ENCODE measurements around the gene CIITA. TPM values are rescaled to one million over a fixed set of nuclear protein-coding genes. Genes with fewer than 3 reads are reported as not detected.

Gene CIITA
- total and polyA plus RNA-seq, 10 of the 15 experiments (the other 5 are each of a cell fraction or from before 2014, with no cell fraction given) = 11.5 to 145 (median 49.7) TPM

DNA sequence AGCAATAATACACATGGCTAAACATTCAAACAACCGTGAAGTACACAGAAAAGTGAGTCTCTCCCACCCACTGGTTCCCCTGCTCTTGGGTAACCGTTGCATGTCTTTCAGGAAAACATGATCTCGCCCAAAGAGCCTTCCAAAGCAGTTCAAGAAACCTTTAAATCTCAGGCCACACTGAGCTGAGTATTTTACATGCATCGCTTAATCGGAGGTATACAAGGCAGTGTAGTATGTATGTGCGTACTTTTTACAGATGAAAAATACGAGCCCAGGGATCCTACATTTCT, 66.0 kb downstream of the CIITA start:
- Histone ChIP-seq H3K36me3 (ENCODE audit: control insufficient read depth in 2 of 2, insufficient read depth in 2 of 2, low read length in 1 of 2) (no peaks in the 10 kb centered on the region; a peak in 1 of 4 replicates), H3K79me2 (ENCODE audit: control insufficient read depth, insufficient read depth, low read length) (peaks cover 72% of the 10 kb centered on the region), H3K4me1 (ENCODE audit: control insufficient read depth, insufficient read depth, low read length) (peaks cover 27% of the 10 kb centered on the region), H3K9ac (ENCODE audit: control insufficient read depth, insufficient read depth, low read length) (no peak overlapping the region), H3K27ac (ENCODE audit: control insufficient read depth, insufficient read depth) (no peak overlapping the region), H3K9me3 (replicated peaks; ENCODE audit: control insufficient read depth, insufficient read depth, low read length) (no peaks in the 10 kb centered on the region), H3K27me3 (replicated peaks in 1 of 2; ENCODE audit: control insufficient read depth in 2 of 2, insufficient read depth in 2 of 2, low read length in 1 of 2) (no peaks in the 10 kb centered on the region), H4K20me1 (ENCODE audit: control insufficient read depth, insufficient read depth) (no peaks in the 10 kb centered on the region; the same call in none of the 2 replicates), H3K4me3 (peak overlapping the region; percentile 65; the same call in 1 of the 2 replicates), H2AFZ (ENCODE audit: control insufficient read depth, low read depth, low read length) (no peak overlapping the region), H3K4me2 (ENCODE audit: control insufficient read depth, insufficient read depth) (peak overlapping the region; percentile 88)
- in situ Hi-C loops (cut with MboI) = no loop called here
- RAD21 ChIA-PET (ENCODE audit: unreplicated experiment) = no interaction called here
- DNase-seq (ENCODE audit: low read depth, low spot score) = no peak
- CTCF ChIA-PET = no interaction called here
- 55% methylated on average over 7 of the region's 7 CpGs for WGBS (ENCODE audit: insufficient coverage, insufficient replicate concordance, low lambda C conversion rate, missing lambda C conversion rate)
- TF ChIP-seq MYC (IDR thresholded peaks at IDR 0.05; ENCODE audit: insufficient read depth, insufficient read length, insufficient replicate concordance, low read length, severe bottlenecking) (no peak), SMAD5 (IDR thresholded peaks at IDR 0.05; ENCODE audit: low read depth) (no peak), NR2C1 (IDR thresholded peaks at IDR 0.05) (no peak), KAT2A (conservative IDR thresholded peaks at IDR 0.05; ENCODE audit: control insufficient read depth, low read depth, low read length) (no peak), SIX5 (IDR thresholded peaks at IDR 0.05; ENCODE audit: low read depth, low read length, severe bottlenecking) (no peak), TBL1XR1 (IDR thresholded peaks at IDR 0.05; ENCODE audit: low read depth, low read length) (no peak), NRF1 (conservative IDR thresholded peaks at IDR 0.05; ENCODE audit: low read depth, low read length) (no peak)
- TF ChIP-seq, protein P1, sequence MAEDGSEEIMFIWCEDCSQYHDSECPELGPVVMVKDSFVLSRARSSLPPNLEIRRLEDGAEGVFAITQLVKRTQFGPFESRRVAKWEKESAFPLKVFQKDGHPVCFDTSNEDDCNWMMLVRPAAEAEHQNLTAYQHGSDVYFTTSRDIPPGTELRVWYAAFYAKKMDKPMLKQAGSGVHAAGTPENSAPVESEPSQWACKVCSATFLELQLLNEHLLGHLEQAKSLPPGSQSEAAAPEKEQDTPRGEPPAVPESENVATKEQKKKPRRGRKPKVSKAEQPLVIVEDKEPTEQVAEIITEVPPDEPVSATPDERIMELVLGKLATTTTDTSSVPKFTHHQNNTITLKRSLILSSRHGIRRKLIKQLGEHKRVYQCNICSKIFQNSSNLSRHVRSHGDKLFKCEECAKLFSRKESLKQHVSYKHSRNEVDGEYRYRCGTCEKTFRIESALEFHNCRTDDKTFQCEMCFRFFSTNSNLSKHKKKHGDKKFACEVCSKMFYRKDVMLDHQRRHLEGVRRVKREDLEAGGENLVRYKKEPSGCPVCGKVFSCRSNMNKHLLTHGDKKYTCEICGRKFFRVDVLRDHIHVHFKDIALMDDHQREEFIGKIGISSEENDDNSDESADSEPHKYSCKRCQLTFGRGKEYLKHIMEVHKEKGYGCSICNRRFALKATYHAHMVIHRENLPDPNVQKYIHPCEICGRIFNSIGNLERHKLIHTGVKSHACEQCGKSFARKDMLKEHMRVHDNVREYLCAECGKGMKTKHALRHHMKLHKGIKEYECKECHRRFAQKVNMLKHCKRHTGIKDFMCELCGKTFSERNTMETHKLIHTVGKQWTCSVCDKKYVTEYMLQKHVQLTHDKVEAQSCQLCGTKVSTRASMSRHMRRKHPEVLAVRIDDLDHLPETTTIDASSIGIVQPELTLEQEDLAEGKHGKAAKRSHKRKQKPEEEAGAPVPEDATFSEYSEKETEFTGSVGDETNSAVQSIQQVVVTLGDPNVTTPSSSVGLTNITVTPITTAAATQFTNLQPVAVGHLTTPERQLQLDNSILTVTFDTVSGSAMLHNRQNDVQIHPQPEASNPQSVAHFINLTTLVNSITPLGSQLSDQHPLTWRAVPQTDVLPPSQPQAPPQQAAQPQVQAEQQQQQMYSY (CRISPR knock-in tag; IDR thresholded peaks at IDR 0.05) = no peak
- ATAC-seq = no peak
- POLR2A ChIA-PET = no interaction called here
- BruUV-seq (replicated peaks) = no TSS peak
- SMC1A ChIA-PET (ENCODE audit: uncharacterized antibody, unreplicated experiment) = no interaction called here
- no peak for FAIRE-seq
- intact Hi-C loops (cut with micrococcal nuclease; ENCODE audit: unreplicated experiment) = no loop called here
